ENCODE data around the gene ANTXR1.
A peak's percentile ranks its signal among the peaks of the same experiment; 100 is the strongest.
"Not testable (repeated sequence)": the region's sequence is repeated elsewhere in the genome, so short reads cannot be mapped to it uniquely, and the experiment has no call there.

ANTXR1 gene

GRCh38 chr2:69167469-69167822 is 154.5 kb downstream of the ANTXR1 start:
- no peak for ATAC-seq

DNA sequence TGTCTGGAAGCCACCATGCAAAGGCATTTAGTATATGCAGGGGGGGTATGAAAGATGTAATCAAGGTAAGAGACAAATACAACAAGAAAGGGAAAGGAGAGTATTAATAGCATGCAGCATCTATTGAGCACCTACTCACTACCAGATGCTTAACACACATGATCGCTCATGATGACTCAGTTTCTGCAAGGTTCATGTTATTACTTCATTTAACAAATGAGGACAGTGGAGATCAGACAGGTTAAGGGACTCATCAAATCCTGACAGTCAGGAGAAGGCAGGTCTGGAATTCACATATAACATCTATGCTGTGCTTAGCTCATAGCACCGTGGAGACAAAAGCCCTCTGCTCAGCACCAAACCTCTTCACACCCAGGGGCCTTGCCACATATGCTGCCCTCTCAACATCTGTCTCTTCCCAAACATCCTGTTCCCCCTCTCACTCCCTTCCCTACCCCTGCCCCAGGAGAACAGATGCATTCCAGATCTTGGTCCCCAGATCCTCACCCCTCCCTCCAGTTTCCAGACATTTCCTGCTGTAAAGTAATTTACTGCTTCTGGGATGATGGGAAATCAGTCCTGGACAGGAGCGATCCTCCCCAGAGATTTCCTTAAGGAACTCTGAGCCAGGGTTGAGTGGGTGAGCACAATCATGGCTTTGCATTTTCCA is 155.3 kb downstream of the ANTXR1 start:
- no peak for ATAC-seq

- no peak for ATAC-seq
Observed at GRCh38 chr2:69168950-69169654, 156.1 kb downstream of the ANTXR1 start.

- peak; percentile 36 to 48 for ATAC-seq
Observed at GRCh38 chr2:69169655-69170389, 156.8 kb downstream of the ANTXR1 start.

GRCh38 chr2:69170661-69171060 is 157.7 kb downstream of the ANTXR1 start:
- ATAC-seq = no peak

DNA sequence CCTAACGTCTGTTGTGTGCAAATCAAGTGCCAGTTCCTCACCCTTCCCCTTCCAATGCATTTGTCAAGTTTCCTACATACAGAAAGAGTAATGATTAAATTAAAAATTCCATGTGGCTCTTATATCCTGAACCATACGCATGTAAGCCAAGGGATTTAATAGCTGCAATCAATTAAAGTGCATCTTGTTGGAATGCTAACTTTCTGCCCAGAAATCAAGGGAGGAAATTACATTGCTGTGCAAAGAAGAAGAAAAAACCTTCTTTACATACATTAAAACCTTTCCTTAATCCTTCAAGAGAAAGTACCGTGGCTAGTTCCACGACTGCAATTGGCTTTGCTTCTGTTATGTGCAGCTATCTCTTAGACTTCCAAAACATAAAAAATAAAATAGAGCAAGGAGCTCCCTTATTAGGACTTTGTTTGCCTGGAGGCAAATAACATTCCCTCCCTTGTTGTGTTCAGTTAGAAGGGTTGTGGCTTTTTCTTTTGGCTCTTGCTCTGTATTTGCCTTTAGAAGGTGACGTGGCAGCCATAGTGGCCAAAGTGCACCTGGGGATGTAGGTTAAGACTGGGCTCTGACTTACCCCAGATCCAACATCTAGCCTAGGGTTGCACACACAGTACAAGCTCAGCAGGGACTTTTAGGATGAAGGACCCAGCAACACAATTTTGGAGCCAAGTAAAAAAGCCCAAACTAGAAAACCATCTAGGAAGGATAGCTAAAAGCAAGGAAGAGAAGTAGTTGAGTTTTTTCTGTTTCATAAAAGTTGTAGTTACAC is 158.3 kb downstream of the ANTXR1 start:
- no peak for ATAC-seq

DNA sequence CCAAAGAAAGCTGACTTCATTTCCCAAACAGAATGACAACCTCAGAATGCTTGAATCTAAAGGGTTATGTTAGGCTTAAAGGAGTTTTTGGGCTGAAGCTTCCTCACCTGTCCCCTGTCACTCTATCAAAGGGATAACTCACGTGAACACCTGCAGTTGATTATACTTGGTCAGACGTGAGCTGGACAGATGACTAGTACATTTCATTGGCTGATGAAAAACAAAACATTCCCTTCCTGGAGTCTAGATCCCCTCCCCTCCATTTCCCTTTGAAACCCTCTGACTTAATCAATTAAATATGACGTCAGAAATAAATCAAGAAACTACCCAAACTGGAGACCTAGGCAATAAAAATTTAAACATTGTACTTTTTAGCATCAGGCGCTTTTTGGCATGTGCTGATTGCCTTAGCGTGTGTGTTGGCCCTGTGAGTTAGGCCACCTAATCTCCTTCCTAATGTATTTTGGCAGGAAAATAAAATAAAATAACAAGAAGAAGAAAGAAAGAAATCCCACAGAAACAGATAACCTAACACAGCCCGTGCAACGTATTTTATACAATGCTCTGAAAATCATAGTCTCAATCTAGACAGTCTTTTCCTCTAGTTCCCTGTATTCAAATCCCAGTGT is 159.0 kb downstream of the ANTXR1 start:
- no peak for ATAC-seq

GRCh38 chr2:69173706-69174105 is 160.7 kb downstream of the ANTXR1 start:
- ATAC-seq = no peak

GRCh38 chr2:69174211-69174610 is 161.2 kb downstream of the ANTXR1 start:
- ATAC-seq = not testable (repeated sequence)

DNA sequence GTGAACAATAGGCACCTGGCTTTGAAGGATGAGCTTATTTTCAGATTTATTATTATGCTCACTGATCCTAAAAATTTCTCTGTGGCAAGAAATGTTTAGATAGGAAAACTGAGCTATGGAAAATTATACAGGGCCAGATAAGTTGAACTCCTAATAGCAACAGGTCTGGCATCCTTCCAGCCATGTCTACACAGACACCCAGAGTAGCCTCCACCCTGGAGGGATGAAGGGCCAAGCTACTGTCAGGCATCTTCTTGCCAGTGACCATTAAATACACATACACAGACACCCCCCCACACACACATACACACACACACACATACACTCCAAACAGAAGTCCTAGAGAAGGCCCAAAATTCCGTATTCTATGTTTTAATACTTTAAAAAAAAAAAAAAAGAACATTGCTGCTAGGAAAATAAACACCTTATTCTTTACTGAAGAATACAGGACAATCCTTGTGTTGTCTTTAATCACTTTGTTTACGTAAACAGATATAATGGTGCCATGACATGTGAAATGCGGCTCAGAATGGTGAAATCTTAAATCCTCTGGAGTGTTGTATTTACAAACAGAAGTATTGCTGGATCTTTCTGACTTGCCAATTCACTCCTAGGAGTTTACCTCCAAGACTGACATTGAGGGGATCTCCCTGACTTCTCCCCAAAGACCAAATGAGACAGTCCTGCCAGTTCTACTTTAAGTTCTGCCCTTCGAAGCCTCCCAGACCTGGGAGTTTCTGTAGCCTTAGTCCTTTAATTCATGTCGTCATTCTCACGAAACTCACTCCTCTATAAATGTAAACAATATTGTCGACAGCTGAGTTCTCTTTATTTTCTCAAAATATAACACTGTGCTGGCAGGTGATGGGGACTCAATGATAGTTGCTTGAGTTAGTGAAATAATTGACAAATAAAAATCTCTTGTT is 163.1 kb downstream of the ANTXR1 start:
- no peak for ATAC-seq

- no peak for ATAC-seq
Observed at GRCh38 chr2:69177063-69177771, 164.2 kb downstream of the ANTXR1 start.

- ATAC-seq = no peak
Observed at GRCh38 chr2:69177785-69178636, 165.0 kb downstream of the ANTXR1 start.

GRCh38 chr2:69178756-69179155 is 165.8 kb downstream of the ANTXR1 start:
- no peak for ATAC-seq

GRCh38 chr2:69180227-69180626 is 167.2 kb downstream of the ANTXR1 start:
- no peak for ATAC-seq

GRCh38 chr2:69180974-69181373 is 168.0 kb downstream of the ANTXR1 start:
- ATAC-seq = no peak

- ATAC-seq = no peak
Observed at GRCh38 chr2:69181806-69182427, 168.9 kb downstream of the ANTXR1 start.

DNA sequence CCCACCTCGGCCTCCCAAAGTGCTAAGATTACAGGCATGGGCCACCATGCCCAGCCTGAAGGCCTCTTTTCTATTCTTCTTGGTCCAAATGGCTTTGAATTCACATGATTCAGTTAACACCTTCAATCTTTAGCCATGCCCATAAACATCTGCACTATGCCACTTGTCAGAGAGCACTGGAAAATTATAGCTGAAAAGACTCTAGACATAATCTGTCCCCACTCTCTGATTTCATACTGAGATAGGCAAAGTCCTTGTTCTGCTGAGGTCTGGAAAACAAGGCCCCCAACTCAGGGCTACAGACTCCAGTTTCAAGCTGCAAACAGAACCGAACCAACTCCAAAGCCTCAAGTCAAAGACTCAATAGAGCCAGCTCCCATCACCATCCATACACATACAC is 170.7 kb downstream of the ANTXR1 start:
- no peak for ATAC-seq

DNA sequence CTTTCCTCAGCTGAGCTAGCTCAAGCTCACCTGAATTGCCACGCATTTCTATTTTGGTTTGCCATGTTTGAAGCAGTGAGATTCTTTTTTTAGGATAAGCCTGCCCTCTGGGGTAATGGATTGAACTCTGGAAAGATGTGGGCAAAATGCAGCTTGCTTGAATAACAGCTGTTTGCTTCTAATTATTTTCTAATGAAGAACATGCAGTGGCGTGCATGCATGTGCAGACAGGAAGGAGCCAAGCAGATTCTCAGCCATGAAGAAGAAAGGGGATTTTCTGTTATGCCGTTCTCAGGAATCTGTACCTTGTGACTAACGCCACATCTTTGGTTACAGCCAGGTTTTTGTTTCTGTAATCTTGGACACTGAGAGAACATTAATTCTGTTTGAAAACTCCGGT is 171.2 kb downstream of the ANTXR1 start:
- ATAC-seq = no peak

GRCh38 chr2:69185807-69186206 is 172.8 kb downstream of the ANTXR1 start:
- ATAC-seq = no peak
